Fibroblast of lung (primary cell): ENCODE measurements around the gene CHST9. TPM values are rescaled to one million over a fixed set of nuclear protein-coding genes. Genes with fewer than 3 reads are reported as not detected.

Experiments used
- DNase-seq, 2 donors: peaks; one replicate each; pipeline versions ENCODE4 v3.0.0 to v3.0.0-alpha.2; 2010; ENCODE audit warnings: low read depth in 2 of 2
- H2AFZ ChIP-seq: 2 replicates; pipeline ENCODE4 v1.5.1; 2012; ENCODE audit warnings: low read length, control low read depth, inconsistent platforms
- H3K27ac ChIP-seq: 2 replicates; pipeline ENCODE4 v1.5.1; 2011; ENCODE audit warnings: low read length, control low read depth; ENCODE audit not compliant: insufficient read depth
- H3K27me3 ChIP-seq: 2 replicates; pipeline ENCODE4 v1.5.1; 2011; ENCODE audit warnings: mild to moderate bottlenecking, low read length; ENCODE audit not compliant: control insufficient read depth, insufficient read depth
- H3K36me3 ChIP-seq: 2 replicates; pipeline ENCODE4 v1.5.1; 2011; ENCODE audit warnings: low read length; ENCODE audit not compliant: control insufficient read depth, insufficient read depth
- H3K4me1 ChIP-seq: 2 replicates; pipeline ENCODE4 v1.5.1; 2011; ENCODE audit warnings: low read length; ENCODE audit not compliant: control insufficient read depth, insufficient read depth; ENCODE audit errors: extremely low read depth
- H3K4me2 ChIP-seq: 2 replicates; pipeline ENCODE4 v1.5.1; 2011; ENCODE audit warnings: low read length, control low read depth; ENCODE audit not compliant: insufficient read depth; ENCODE audit errors: extremely low read depth
- H3K4me3 ChIP-seq, 4 experiments: fragments of 200-600 bp in 1 of 4; sonication (generic) in 1 of 4; replicated peaks in 1 of 4; 2 replicates each; pipeline ENCODE4 v1.5.1; 2011 to 2016; ENCODE audit warnings: low read length in 4 of 4, low read depth in 3 of 4, mild to moderate bottlenecking in 3 of 4, control low read depth in 2 of 4, inconsistent platforms in 1 of 4, mixed read lengths in 1 of 4; ENCODE audit not compliant: insufficient read depth in 1 of 4; ENCODE audit errors: control extremely low read depth in 1 of 4
- H3K79me2 ChIP-seq: 2 replicates; pipeline ENCODE4 v1.5.1; 2012; ENCODE audit warnings: mild to moderate bottlenecking, low read length, inconsistent platforms; ENCODE audit not compliant: control insufficient read depth, insufficient read depth
- H3K9ac ChIP-seq: 2 replicates; pipeline ENCODE4 v1.5.1; 2011; ENCODE audit warnings: mild to moderate bottlenecking, low read length, control low read depth; ENCODE audit not compliant: insufficient read depth
- H3K9me3 ChIP-seq: 2 replicates; pipeline ENCODE4 v1.5.1; 2012; ENCODE audit warnings: low read depth, low read length; ENCODE audit not compliant: control insufficient read depth, insufficient read depth
- H4K20me1 ChIP-seq: 2 replicates; pipeline ENCODE4 v1.5.1; 2011; ENCODE audit warnings: low read length; ENCODE audit not compliant: control insufficient read depth, insufficient read depth; ENCODE audit errors: extremely low read depth
- CTCF ChIP-seq, 2 donors: IDR thresholded peaks in 1 of 2; conservative IDR thresholded peaks in 1 of 2; 1 replicate in 1 of 2; 2 replicates in 1 of 2; pipeline ENCODE4 v1.5.1; 2011 to 2012; ENCODE audit warnings: low read length in 2 of 2, control low read depth in 1 of 2, inconsistent platforms in 1 of 2, low read depth in 1 of 2, mild to moderate bottlenecking in 1 of 2
- EZH2 ChIP-seq: IDR thresholded peaks from 2 replicates; pipeline ENCODE4 v1.5.1; 2012; ENCODE audit warnings: low read length, control low read depth, mild to moderate bottlenecking; ENCODE audit errors: missing control alignments
- polyA plus RNA-seq, 2 donors: library from polyadenylated mRNA; depleted of rRNA in 1 of 2; stranded (reverse) in 1 of 2; unstranded in 1 of 2; fragments of >200 nt; gene quantifications; 2 replicates each; pipeline ENCODE4 v1.2.1, GENCODE V29; 2011 to 2012; ENCODE audit warnings: missing spikeins in 1 of 2
- total RNA-seq: library from RNA; depleted of rRNA; stranded (reverse); fragments of >200 nt; gene quantifications from 2 replicates; pipeline ENCODE4 v1.2.1, GENCODE V29; 2014

The CHST9 gene
- total and polyA plus RNA-seq, 2 donors (not counting 1 experiment from before 2014, with no cell fraction given): not detected

- H3K4me3 ChIP-seq: no peak overlapping the region
- no peak for DNase-seq
- H3K79me2 ChIP-seq: no peaks in the 10 kb centered on the region
- TF ChIP-seq CTCF (conservative IDR thresholded peaks at IDR 0.05 in 1 of 2, IDR thresholded peaks at IDR 0.05 in 1 of 2; ENCODE audit: low read depth in 1 of 2, low read length in 2 of 2) (no peak), EZH2 (no peak)
- no peak overlapping the region for H3K4me2 ChIP-seq
- no peaks in the 10 kb centered on the region for H3K9me3 ChIP-seq
- H3K36me3 ChIP-seq: no peaks in the 10 kb centered on the region
- no peaks in the 10 kb centered on the region for H3K4me1 ChIP-seq
- H3K9ac ChIP-seq: no peak overlapping the region
- no peak overlapping the region for H2AFZ ChIP-seq
- no peaks in the 10 kb centered on the region for H3K27me3 ChIP-seq
- H3K27ac ChIP-seq: no peak overlapping the region
- no peaks in the 10 kb centered on the region for H4K20me1 ChIP-seq
Observed at GRCh38 chr18:27141876-27142275, 43.2 kb downstream of the CHST9 start.

GRCh38 chr18:27138079-27138478 is 47.0 kb downstream of the CHST9 start:
- no peaks in the 10 kb centered on the region for H3K27me3 ChIP-seq
- H3K9me3 ChIP-seq: no peaks in the 10 kb centered on the region
- H4K20me1 ChIP-seq: no peaks in the 10 kb centered on the region
- no peak overlapping the region for H3K4me2 ChIP-seq
- H3K36me3 ChIP-seq: no peaks in the 10 kb centered on the region
- TF ChIP-seq CTCF (conservative IDR thresholded peaks at IDR 0.05 in 1 of 2, IDR thresholded peaks at IDR 0.05 in 1 of 2; ENCODE audit: low read depth in 1 of 2, low read length in 2 of 2) (no peak), EZH2 (no peak)
- no peak overlapping the region for H3K9ac ChIP-seq
- no peaks in the 10 kb centered on the region for H3K4me1 ChIP-seq
- H2AFZ ChIP-seq: no peak overlapping the region
- H3K4me3 ChIP-seq: no peak overlapping the region
- H3K27ac ChIP-seq: no peak overlapping the region
- DNase-seq: no peak
- no peaks in the 10 kb centered on the region for H3K79me2 ChIP-seq

GRCh38 chr18:27136208-27136535 is 48.9 kb downstream of the CHST9 start:
- Histone ChIP-seq H4K20me1 (no peaks in the 10 kb centered on the region), H3K9me3 (no peaks in the 10 kb centered on the region), H3K4me1 (no peaks in the 10 kb centered on the region), H3K9ac (no peak overlapping the region), H3K4me3 (no peak overlapping the region), H3K4me2 (no peak overlapping the region), H3K27ac (no peak overlapping the region), H3K27me3 (no peaks in the 10 kb centered on the region), H2AFZ (no peak overlapping the region), H3K36me3 (no peaks in the 10 kb centered on the region), H3K79me2 (no peaks in the 10 kb centered on the region)
- TF ChIP-seq CTCF (conservative IDR thresholded peaks at IDR 0.05 in 1 of 2, IDR thresholded peaks at IDR 0.05 in 1 of 2; ENCODE audit: low read depth in 1 of 2, low read length in 2 of 2) (no peak), EZH2 (no peak)
- DNase-seq: peak in 1 of 2 donors; percentile 30
